HCT116 (cell line): ENCODE data around the gene HOXD10.

ENCODE experiments used
- CTCF ChIP-seq, 3 experiments: fragments of 200-600 bp in 1 of 3; sonication (generic) in 1 of 3; IDR thresholded peaks in 2 of 3; conservative IDR thresholded peaks in 1 of 3; 2 replicates each; pipeline ENCODE4 v1.5.1; 2012 to 2017; ENCODE audit warnings: low read depth in 2 of 3, low read length in 2 of 3, antibody characterized with exemption in 1 of 3, borderline replicate concordance in 1 of 3, control low read depth in 1 of 3, mild to moderate bottlenecking in 1 of 3, mixed read lengths in 1 of 3, mixed run types in 1 of 3, moderate library complexity in 1 of 3; ENCODE audit not compliant: insufficient read depth in 1 of 3
- EZH2 ChIP-seq: fragments of 200-600 bp; sonication (generic); IDR thresholded peaks from 2 replicates; pipeline ENCODE4 v1.6.1; 2017; ENCODE audit warnings: antibody characterized with exemption, mixed run types
- FOSL1 ChIP-seq: IDR thresholded peaks from 2 replicates; pipeline ENCODE4 v1.6.1; 2012; ENCODE audit warnings: low read depth
- MAX ChIP-seq: IDR thresholded peaks from 2 replicates; pipeline ENCODE4 v1.6.1; 2012
- POLR2A ChIP-seq: IDR thresholded peaks from 2 replicates; pipeline ENCODE4 v1.7.0; 2011; ENCODE audit warnings: borderline replicate concordance; ENCODE audit not compliant: insufficient read depth, insufficient read length; ENCODE audit errors: extremely low read depth
- POLR2AphosphoS5 ChIP-seq: IDR thresholded peaks from 2 replicates; pipeline ENCODE4 v1.6.1; 2011; ENCODE audit warnings: mild to moderate bottlenecking, low read depth, low read length, moderate library complexity
- SP1 ChIP-seq: IDR thresholded peaks from 2 replicates; pipeline ENCODE4 v1.6.1; 2012; ENCODE audit warnings: low read depth
- YY1 ChIP-seq: IDR thresholded peaks from 2 replicates; pipeline ENCODE4 v1.6.1; 2011; ENCODE audit warnings: low read length, low read depth, moderate library complexity, mild to moderate bottlenecking; ENCODE audit not compliant: insufficient replicate concordance; ENCODE audit errors: extremely low read depth
- TF ChIP-seq, protein P1 (sequence below): IDR thresholded peaks from 2 replicates; pipeline ENCODE4 v1.6.1; 2012; ENCODE audit warnings: low read depth

GRCh38 chr2:176159663-176160250 lies 43.2 kb downstream of the HOXD10 start:
- TF ChIP-seq POLR2A (no peak), YY1 (no peak), MAX (no peak), FOSL1 (no peak), CTCF (IDR thresholded peaks at IDR 0.05 in 2 of 3, conservative IDR thresholded peaks at IDR 0.05 in 1 of 3; ENCODE audit: borderline replicate concordance in 1 of 3, insufficient read depth in 1 of 3, low read depth in 2 of 3, low read length in 2 of 3) (no peak), EZH2 (no peak), POLR2AphosphoS5 (no peak), SP1 (no peak)
- TF ChIP-seq, protein P1, sequence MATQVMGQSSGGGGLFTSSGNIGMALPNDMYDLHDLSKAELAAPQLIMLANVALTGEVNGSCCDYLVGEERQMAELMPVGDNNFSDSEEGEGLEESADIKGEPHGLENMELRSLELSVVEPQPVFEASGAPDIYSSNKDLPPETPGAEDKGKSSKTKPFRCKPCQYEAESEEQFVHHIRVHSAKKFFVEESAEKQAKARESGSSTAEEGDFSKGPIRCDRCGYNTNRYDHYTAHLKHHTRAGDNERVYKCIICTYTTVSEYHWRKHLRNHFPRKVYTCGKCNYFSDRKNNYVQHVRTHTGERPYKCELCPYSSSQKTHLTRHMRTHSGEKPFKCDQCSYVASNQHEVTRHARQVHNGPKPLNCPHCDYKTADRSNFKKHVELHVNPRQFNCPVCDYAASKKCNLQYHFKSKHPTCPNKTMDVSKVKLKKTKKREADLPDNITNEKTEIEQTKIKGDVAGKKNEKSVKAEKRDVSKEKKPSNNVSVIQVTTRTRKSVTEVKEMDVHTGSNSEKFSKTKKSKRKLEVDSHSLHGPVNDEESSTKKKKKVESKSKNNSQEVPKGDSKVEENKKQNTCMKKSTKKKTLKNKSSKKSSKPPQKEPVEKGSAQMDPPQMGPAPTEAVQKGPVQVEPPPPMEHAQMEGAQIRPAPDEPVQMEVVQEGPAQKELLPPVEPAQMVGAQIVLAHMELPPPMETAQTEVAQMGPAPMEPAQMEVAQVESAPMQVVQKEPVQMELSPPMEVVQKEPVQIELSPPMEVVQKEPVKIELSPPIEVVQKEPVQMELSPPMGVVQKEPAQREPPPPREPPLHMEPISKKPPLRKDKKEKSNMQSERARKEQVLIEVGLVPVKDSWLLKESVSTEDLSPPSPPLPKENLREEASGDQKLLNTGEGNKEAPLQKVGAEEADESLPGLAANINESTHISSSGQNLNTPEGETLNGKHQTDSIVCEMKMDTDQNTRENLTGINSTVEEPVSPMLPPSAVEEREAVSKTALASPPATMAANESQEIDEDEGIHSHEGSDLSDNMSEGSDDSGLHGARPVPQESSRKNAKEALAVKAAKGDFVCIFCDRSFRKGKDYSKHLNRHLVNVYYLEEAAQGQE = no peak
